AG04450 (cell line): ENCODE results near the gene SLC33A1. TPM values are rescaled to one million over a fixed set of nuclear protein-coding genes. Genes with fewer than 3 reads are reported as not detected.
"Not testable (repeated sequence)": the region's sequence is repeated elsewhere in the genome, so short reads cannot be mapped to it uniquely, and the experiment has no call there.

Experiments
- CTCF ChIA-PET: fragments of 300-600, 350-600 bp; formaldehyde crosslinking; extraction: SDS; loops from one replicate; lab custom pipeline; 2022; ENCODE audit warnings: antibody characterized with exemption, inconsistent platforms; lab: Charles Lee
- POLR2A ChIA-PET: fragments of 350-600 bp; formaldehyde crosslinking; extraction: SDS; loops from one replicate; lab custom pipeline; 2021; ENCODE audit warnings: antibody characterized with exemption, inconsistent platforms; lab: Yijun Ruan, JAX
- DNase-seq: peaks from one replicate; pipeline ENCODE4 v3.0.0-alpha.2; 2011; ENCODE audit warnings: low read depth, low spot score
- H3K27ac ChIP-seq: one replicate; pipeline ENCODE4 v1.5.1; 2012; ENCODE audit warnings: low read depth, low read length, control low read depth
- H3K27me3 ChIP-seq: one replicate; pipeline ENCODE4 v1.6.0; 2012; ENCODE audit warnings: low read length; ENCODE audit not compliant: control insufficient read depth, insufficient read depth
- H3K4me3 ChIP-seq: 2 replicates; pipeline ENCODE4 v1.5.1; 2011; ENCODE audit warnings: mild to moderate bottlenecking, low read depth, low read length, control low read depth
- H3K9me3 ChIP-seq: 2 replicates; pipeline ENCODE4 v1.5.1; 2012; ENCODE audit warnings: low read length; ENCODE audit not compliant: control insufficient read depth, insufficient read depth
- CTCF ChIP-seq: IDR thresholded peaks from 2 replicates; pipeline ENCODE4 v1.5.1; 2011; ENCODE audit warnings: low read depth, low read length, control low read depth, inconsistent platforms
- polyA plus RNA-seq: library from polyadenylated mRNA; depleted of rRNA; stranded (reverse); fragments of >200 nt; gene quantifications from 2 replicates; pipeline ENCODE4 v1.2.3, GENCODE V29; 2011

The SLC33A1 gene
- polyA plus RNA-seq, 1 experiment, result 27.8 TPM

- Histone ChIP-seq H3K27me3 (no peaks in the 10 kb centered on the region), H3K4me3 (no peak overlapping the region), H3K9me3 (no peaks in the 10 kb centered on the region), H3K27ac (no peak overlapping the region)
- POLR2A ChIA-PET, result no interaction called here
- no peak for DNase-seq
- TF ChIP-seq CTCF, result no peak
- CTCF ChIA-PET, result no interaction called here
Observed at GRCh38 chr3:155843569-155843968, 10.7 kb downstream of the SLC33A1 start.

- Histone ChIP-seq H3K4me3 (no peak overlapping the region), H3K27ac (no peak overlapping the region), H3K9me3 (no peaks in the 10 kb centered on the region), H3K27me3 (no peaks in the 10 kb centered on the region)
- POLR2A ChIA-PET, result no interaction called here
- DNase-seq, result no peak
- CTCF ChIA-PET, result interaction anchor here (1.4 kb wide), 1 partner anchor 29 kb away, joined by 10 read pairs; the partner anchor contains the start of gene C3orf33
- TF ChIP-seq CTCF, result no peak
Observed at GRCh38 chr3:155835341-155836071, 18.7 kb downstream of the SLC33A1 start.

GRCh38 chr3:155828490-155829098 is 25.6 kb downstream of the SLC33A1 start:
- H3K27me3 ChIP-seq, H3K9me3 ChIP-seq, H3K27ac ChIP-seq, H3K4me3 ChIP-seq, DNase-seq, CTCF ChIA-PET, POLR2A ChIA-PET: not testable (repeated sequence)

GRCh38 chr3:155815030-155815545 is 39.1 kb downstream of the SLC33A1 start:
- ChIA-PET CTCF (interaction anchor here (0.5 to 3.2 kb wide), 2 partner anchors 9 to 40 kb away, joined by 3 to 34 read pairs; partner anchors contain the start of gene C3orf33), POLR2A (no interaction called here)
- no peak for TF ChIP-seq CTCF
- no peak overlapping the region for H3K4me3 ChIP-seq
- H3K27me3 ChIP-seq, result no peaks in the 10 kb centered on the region
- no peak overlapping the region for H3K27ac ChIP-seq
- H3K9me3 ChIP-seq, result no peaks in the 10 kb centered on the region
- DNase-seq, result no peak

- DNase-seq, CTCF ChIA-PET, H3K4me3 ChIP-seq, H3K9me3 ChIP-seq, H3K27me3 ChIP-seq, H3K27ac ChIP-seq, POLR2A ChIA-PET: not testable (repeated sequence)
Observed at GRCh38 chr3:155813224-155813623, 41.0 kb downstream of the SLC33A1 start.

- DNase-seq, result no peak
- Histone ChIP-seq H3K9me3 (no peaks in the 10 kb centered on the region), H3K4me3 (no peak overlapping the region), H3K27me3 (no peaks in the 10 kb centered on the region), H3K27ac (no peak overlapping the region)
- ChIA-PET POLR2A (no interaction called here), CTCF (no interaction called here)
- no peak for TF ChIP-seq CTCF
Observed at GRCh38 chr3:155809181-155809580, 45.0 kb downstream of the SLC33A1 start.
